ENCODE results near the gene BCAS4. TPM values are rescaled to one million over a fixed set of nuclear protein-coding genes. Genes with fewer than 3 reads are reported as not detected.

Gene BCAS4
- total RNA-seq, 1 donor from 2014 or later = 6.5 TPM

GRCh38 chr20:50821994-50822393 is 27.1 kb downstream of the BCAS4 start:
- DNase-seq (ENCODE audit: low spot score) = no peak

- no peak for DNase-seq (ENCODE audit: low spot score)
Measured at GRCh38 chr20:50823319-50823718, 28.5 kb downstream of the BCAS4 start.

DNA sequence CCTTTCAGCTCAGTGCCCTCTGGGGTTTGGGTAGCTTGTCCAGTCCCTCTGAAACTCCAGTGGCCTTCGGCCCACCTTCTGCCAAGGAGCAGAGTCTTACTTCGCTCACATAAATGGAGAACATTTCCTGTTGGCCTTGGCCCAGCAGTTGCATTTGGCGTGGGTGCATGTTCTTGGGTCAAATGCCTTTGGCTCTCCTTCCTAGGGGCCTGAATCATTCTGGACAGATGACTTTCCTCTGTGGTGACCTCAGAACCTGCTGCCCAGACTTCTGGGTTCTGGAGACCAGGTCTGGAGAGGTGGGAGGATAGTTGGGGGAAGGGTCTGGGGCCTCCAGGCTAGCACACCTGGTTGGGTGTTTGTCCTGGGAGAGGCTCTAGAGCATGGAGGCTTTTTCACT is 29.3 kb downstream of the BCAS4 start:
- no peak for DNase-seq (ENCODE audit: low spot score)

GRCh38 chr20:50826121-50826520 is 31.3 kb downstream of the BCAS4 start:
- no peak for DNase-seq (ENCODE audit: low spot score)

DNA sequence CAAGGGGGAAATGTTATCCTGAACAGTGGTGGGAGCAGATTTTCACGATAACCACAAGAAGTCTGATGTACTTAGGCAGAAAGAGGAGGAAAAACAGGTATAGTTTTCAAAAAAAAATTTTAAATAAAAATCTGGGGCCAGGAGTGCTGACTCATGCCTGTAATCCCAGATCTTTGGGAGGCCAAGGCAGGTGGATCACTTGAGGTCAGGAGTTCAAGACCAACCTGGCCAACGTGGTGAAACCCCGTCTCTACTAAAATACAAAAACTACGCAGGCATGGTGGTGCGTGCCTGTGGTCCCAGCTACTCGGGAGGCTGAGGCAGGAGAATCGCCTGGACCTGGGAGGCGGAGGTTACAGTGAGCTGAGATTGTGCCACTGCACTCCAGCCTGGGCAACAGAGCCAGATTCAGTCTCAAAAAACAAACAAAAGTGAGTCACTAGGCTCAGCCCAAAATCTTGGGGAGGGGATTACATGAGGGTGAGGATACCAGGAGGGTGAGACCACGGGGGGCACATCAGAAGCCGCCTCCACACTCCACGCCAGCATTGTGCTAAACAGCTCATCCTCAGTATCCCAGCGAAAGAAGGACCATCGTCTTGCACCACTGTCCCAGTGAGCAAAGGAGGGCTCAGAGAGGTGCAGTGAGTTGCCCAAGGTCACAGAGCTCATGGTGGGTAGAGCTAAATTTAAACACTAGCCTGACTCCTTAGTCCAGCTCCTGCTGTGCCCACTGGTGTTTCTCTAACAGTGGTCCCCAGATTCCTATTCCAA is 33.7 kb downstream of the BCAS4 start:
- DNase-seq (ENCODE audit: low spot score) = no peak

DNA sequence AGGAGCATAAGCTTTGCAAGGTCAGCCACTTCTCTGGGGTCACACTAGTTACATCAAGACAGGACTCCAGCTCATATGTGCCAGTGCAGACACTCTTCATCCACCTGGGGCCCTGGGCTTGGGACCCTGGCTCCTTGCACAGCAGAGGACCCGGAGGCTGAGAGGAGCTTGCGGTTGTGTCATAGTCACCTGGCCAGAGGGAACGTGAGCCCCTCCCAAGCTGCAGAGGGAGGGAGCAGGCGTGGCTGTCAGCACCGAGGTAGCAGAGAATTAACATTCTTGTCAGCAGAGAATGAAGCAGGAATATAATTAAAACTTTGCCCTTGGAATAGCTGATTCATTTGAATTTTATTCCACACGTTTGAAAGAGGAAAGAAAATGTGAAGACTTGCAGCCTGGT is 36.8 kb downstream of the BCAS4 start:
- no peak for DNase-seq (ENCODE audit: low spot score)

DNA sequence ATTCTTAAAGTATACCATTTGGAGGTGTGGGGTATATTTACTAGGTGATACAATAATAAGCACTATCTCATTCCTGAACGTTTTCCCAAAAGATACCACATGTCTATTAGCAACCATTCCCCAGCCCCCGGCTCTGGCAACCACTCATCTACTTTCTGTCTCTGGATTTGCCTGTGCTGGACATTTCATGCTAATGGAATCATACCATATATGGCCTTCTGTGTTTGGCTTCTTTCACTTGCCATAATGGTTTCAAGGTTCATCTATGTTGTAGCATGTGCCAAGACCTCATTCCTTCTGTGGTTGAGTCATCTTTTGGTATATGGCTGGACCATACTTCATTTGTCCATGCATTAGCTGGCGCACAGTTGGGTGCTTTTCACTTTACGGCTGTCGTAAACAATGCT is 39.7 kb downstream of the BCAS4 start:
- DNase-seq (ENCODE audit: low spot score) = no peak

DNA sequence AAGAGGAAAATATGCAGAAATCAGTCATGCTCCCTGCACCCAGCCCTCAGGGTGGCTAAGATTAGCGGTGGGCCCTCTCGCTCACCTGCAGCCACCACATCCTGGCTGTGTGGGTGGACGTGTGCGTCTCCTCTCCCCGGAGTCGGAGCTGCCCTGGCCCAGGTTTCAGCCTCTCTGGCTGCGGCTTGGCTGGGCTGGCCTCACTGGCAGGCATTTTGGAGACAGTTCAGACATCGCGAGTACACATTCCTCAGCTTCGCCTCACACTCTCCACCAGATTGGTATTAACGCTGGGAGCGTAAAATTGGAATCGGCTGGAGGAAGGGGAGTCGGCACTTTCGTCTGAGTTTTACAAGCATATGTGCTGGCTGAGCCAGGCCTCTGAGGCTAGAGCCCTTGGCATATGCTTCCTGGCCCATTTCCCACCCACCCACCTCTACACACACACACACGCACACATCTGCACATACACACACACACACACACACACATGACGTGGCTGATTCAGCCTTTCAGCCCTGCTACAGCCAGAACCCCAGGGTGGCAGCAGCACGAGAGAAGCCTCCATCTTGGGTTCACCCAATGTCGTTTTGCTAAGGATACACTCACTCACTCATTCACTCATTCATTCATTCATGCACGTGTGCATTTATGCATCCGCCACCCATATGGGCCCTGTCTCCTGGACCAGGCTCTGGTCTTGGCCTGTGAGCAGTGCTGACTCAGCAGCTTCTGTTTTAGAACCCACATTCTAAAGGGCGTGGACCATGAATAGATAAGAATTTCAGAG is 42.9 kb downstream of the BCAS4 start:
- DNase-seq (ENCODE audit: low spot score) = peak; percentile 83

- DNase-seq (ENCODE audit: low spot score) = no peak
Measured at GRCh38 chr20:50838322-50838625, 43.4 kb downstream of the BCAS4 start.

GRCh38 chr20:50838707-50839385 is 44.0 kb downstream of the BCAS4 start:
- DNase-seq (ENCODE audit: low spot score) = peak; percentile 59

- no peak for DNase-seq (ENCODE audit: low spot score)
Measured at GRCh38 chr20:50842821-50843220, 48.0 kb downstream of the BCAS4 start.

GRCh38 chr20:50843331-50844276 is 48.7 kb downstream of the BCAS4 start:
- no peak for DNase-seq (ENCODE audit: low spot score)

GRCh38 chr20:50844430-50845100 is 49.7 kb downstream of the BCAS4 start:
- DNase-seq (ENCODE audit: low spot score) = peak; percentile 74

DNA sequence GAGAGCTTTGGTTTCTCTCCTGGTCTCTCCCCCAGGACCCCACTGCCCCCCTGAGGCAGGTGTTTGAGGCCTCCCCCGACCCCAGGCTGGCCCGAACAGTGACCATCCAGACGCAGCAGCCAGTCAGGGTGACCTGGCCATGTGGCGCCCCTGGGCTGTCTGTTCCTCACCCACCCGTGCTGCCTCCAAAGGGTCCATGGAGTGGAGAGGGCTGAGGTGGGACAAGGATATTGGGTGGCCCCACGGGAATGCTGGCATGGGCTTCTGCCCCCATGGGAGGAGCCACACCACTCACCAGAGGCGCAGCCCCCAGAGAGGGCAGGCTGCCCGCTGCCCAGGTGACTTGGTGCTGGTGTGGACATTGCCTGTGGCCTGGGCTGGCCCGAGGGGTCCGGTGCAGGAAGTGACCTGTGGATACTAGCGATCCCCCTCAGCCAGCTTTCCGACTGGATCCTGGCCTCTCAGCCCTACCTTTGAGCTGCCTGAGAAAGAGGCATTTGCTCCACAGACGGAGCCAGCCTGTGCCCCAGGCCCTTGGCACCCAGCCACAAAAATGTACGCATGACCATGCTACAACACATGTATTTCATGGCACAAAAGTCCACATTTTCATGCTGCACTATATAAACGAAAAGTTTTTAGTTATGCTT is 50.8 kb downstream of the BCAS4 start:
- no peak for DNase-seq (ENCODE audit: low spot score)

DNA sequence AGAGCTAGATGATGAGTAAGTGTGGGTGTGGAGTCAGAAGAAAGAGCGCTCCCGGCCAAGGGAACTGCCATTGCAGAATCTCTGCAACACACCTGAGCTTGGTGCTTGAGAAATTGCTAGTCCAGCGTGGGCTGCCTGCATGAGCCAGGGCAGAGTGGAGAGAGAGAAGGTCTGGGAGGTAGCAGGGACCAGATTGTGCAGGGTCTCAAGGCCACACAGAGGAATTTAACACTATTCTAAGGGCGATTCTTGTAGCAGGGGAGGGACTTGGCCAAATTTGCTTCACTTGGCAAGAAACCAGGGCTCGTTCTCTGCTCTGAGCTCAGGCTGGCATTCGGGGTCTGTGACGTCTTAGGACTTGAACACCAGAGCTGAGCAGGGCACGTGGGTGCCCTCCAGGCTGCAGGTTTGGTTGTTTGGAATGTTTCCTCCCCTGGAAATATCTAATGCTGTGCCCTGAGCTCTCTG is 53.5 kb downstream of the BCAS4 start:
- peak; percentile 39 for DNase-seq (ENCODE audit: low spot score)

DNA sequence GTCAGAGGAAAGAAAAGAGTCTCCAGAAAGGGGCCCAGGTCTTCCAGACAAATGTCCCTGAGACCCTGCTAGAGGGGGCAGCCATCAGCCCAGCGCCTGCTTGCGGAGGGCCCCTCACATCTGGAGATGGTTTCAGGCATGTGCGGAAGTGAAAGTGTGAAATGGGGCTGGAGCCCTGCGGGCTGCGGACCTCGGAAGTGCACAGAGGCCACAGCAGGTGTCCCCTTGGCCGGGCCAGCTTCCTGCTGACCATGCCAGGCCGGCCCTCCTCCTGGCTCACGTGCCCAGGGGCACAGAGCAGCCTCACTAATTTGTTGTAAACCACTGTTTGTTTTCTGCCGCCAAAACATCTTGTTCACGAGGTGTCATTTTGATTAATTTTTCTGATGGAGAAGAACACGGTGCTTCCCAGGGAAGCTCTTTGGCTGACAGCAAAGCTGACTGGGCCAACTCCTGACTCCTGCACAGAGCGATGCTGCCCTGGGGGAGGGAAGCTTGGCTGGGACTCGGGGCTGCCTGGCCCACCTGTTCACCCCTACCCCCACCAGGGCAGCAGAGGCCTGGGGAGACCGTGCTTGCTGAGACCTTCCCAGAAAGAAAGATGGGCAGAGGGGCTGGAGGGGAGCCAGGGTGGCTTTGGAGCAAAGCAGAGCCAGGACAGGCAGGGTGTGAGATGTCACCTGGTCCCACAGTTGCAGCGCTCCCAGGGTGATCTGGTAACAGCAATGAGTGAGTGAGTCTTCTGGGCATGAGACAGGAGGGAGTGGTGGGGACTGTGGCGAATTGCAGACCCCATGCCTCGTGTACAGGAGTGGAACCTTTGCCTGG is 54.2 kb downstream of the BCAS4 start:
- DNase-seq (ENCODE audit: low spot score) = no peak

DNA sequence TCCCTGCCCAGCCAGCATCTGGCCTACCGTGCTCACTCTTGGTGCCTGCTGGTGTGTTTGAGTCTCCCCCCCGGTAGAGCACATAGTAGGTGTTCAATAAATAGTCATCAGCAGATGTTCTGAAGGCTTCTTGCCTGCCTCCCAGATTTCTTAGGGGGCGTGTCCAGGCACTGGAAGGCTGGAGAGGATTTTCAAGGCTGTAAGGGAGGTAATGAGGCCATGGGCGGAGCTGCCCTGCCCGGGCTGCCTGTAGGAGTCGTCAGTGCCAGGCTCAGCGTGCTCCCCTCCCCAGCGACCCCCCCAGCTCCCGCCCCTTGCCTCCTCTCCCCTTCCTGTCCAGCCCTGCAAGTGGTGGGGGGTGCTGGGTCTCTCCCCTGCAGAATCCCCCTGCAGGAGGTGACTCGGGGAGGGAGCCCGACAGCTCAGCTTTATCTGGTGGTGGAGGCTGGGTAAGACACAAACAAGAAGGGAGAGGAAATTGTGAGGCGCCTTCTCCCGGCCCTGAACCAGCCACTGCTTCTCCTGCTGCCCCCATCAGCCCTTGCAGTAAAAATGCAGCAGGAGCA is 55.9 kb downstream of the BCAS4 start:
- peak; percentile 52 for DNase-seq (ENCODE audit: low spot score)

DNA sequence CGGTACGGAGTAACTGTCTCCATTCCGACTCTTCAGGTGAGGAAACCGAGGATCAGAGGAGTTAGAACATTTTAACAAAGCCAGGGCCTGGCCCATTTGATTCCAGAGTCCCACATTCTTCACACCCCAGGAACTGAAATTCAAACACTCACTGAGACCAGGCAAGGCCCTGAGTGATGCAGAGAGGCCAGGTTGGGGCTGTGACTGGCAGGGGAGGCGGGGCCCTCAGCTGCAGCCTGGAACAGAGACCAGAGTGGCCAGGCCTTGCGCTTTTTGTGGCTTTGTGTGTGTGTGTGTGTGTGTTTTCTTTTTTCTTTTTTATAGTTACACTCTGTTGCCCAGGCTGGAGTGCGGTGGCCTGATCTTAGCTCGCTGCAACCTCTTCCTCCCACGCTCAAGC is 57.2 kb downstream of the BCAS4 start:
- DNase-seq (ENCODE audit: low spot score) = no peak

Measured in umbilical cord (tissue), 2 donors.